ENCODE measurements around the gene PFDN2. TPM values are rescaled to one million over a fixed set of nuclear protein-coding genes. Genes with fewer than 3 reads are reported as not detected.

The PFDN2 gene
- total RNA-seq, 1 experiment from 2014 or later = 98.6 TPM

DNA sequence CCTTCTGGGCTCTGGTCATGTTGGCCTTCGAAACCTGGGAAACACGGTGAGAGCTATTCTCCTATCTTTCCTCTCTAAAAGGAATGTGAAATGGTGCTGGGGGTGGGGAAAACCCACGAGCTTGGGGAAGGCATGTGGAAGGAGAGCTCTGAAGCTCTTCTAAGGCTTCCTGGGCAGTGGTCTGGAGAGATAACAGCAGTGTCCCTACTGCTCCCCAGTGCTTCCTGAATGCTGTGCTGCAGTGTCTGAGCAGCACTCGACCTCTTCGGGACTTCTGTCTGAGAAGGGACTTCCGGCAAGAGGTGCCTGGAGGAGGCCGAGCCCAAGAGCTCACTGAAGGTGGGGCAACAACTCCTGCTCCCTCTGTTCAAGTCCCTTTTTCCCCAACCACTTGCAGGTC lies 44.2 kb upstream of the PFDN2 start:
- CTCF ChIA-PET = no interaction called here
- no TSS peak for BruUV-seq (replicated peaks)
- no peak for TF ChIP-seq POLR2AphosphoS5 (IDR thresholded peaks at IDR 0.05; ENCODE audit: low read depth, low read length)
- no peak for TF ChIP-seq CTCF (IDR thresholded peaks at IDR 0.05)
- TF ChIP-seq, protein P1, sequence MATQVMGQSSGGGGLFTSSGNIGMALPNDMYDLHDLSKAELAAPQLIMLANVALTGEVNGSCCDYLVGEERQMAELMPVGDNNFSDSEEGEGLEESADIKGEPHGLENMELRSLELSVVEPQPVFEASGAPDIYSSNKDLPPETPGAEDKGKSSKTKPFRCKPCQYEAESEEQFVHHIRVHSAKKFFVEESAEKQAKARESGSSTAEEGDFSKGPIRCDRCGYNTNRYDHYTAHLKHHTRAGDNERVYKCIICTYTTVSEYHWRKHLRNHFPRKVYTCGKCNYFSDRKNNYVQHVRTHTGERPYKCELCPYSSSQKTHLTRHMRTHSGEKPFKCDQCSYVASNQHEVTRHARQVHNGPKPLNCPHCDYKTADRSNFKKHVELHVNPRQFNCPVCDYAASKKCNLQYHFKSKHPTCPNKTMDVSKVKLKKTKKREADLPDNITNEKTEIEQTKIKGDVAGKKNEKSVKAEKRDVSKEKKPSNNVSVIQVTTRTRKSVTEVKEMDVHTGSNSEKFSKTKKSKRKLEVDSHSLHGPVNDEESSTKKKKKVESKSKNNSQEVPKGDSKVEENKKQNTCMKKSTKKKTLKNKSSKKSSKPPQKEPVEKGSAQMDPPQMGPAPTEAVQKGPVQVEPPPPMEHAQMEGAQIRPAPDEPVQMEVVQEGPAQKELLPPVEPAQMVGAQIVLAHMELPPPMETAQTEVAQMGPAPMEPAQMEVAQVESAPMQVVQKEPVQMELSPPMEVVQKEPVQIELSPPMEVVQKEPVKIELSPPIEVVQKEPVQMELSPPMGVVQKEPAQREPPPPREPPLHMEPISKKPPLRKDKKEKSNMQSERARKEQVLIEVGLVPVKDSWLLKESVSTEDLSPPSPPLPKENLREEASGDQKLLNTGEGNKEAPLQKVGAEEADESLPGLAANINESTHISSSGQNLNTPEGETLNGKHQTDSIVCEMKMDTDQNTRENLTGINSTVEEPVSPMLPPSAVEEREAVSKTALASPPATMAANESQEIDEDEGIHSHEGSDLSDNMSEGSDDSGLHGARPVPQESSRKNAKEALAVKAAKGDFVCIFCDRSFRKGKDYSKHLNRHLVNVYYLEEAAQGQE (IDR thresholded peaks at IDR 0.05; ENCODE audit: insufficient read depth in 1 of 2, low read depth in 2 of 2, low read length in 1 of 2) = no peak
- no peak for TF ChIP-seq TCF7L2 (IDR thresholded peaks at IDR 0.05; ENCODE audit: low read depth, low read length)
- no peak for TF ChIP-seq SIN3A (IDR thresholded peaks at IDR 0.05; ENCODE audit: borderline replicate concordance, insufficient read depth, low read depth, low read length)
- no peaks in the 10 kb centered on the region for H3K27me3 ChIP-seq (ENCODE audit: control insufficient read depth, insufficient read depth, low read length)
- POLR2A ChIA-PET = no interaction called here
- H3K36me3 ChIP-seq (ENCODE audit: control insufficient read depth, insufficient read depth, low read length) = peaks cover 11% of the 10 kb centered on the region
- H3K9me3 ChIP-seq (ENCODE audit: control insufficient read depth, insufficient read depth, low read depth, low read length) = no peaks in the 10 kb centered on the region
- DNase-seq (ENCODE audit: low read depth, low spot score) (no peak), ATAC-seq (no peak)
- peaks cover 27% of the 10 kb centered on the region for H3K4me1 ChIP-seq (ENCODE audit: control insufficient read depth, insufficient read depth, low read length)
- no peak overlapping the region for H3K27ac ChIP-seq (ENCODE audit: low read length)
- intact Hi-C loops (cut with micrococcal nuclease; ENCODE audit: unreplicated experiment) (no loop called here), in situ Hi-C loops (cut with HindIII; ENCODE audit: low pct_unique_long_range_greater_than_20kb, low sequenced_read_pairs) (no loop called here)
- no peak overlapping the region for H3K4me3 ChIP-seq (ENCODE audit: low read depth in 2 of 2, low read length in 2 of 2)

- Histone ChIP-seq H3K27me3 (ENCODE audit: control insufficient read depth, insufficient read depth, low read length) (no peaks in the 10 kb centered on the region), H3K27ac (ENCODE audit: low read length) (no peak overlapping the region), H3K36me3 (ENCODE audit: control insufficient read depth, insufficient read depth, low read length) (peaks cover 11% of the 10 kb centered on the region), H3K9me3 (ENCODE audit: control insufficient read depth, insufficient read depth, low read depth, low read length) (no peaks in the 10 kb centered on the region), H3K4me3 (ENCODE audit: low read depth in 2 of 2, low read length in 2 of 2) (no peak overlapping the region), H3K4me1 (ENCODE audit: control insufficient read depth, insufficient read depth, low read length) (peaks cover 26% of the 10 kb centered on the region)
- in situ Hi-C loops (cut with HindIII; ENCODE audit: low pct_unique_long_range_greater_than_20kb, low sequenced_read_pairs) (no loop called here), intact Hi-C loops (cut with micrococcal nuclease; ENCODE audit: unreplicated experiment) (no loop called here)
- no TSS peak for BruUV-seq (replicated peaks)
- ChIA-PET POLR2A (no interaction called here), CTCF (no interaction called here)
- DNase-seq (ENCODE audit: low read depth, low spot score) (no peak), ATAC-seq (no peak)
- no peak for TF ChIP-seq POLR2AphosphoS5 (IDR thresholded peaks at IDR 0.05; ENCODE audit: low read depth, low read length)
- no peak for TF ChIP-seq SIN3A (IDR thresholded peaks at IDR 0.05; ENCODE audit: borderline replicate concordance, insufficient read depth, low read depth, low read length)
- TF ChIP-seq, protein P1 (IDR thresholded peaks at IDR 0.05; ENCODE audit: insufficient read depth in 1 of 2, low read depth in 2 of 2, low read length in 1 of 2) = no peak
- no peak for TF ChIP-seq TCF7L2 (IDR thresholded peaks at IDR 0.05; ENCODE audit: low read depth, low read length)
- TF ChIP-seq CTCF (IDR thresholded peaks at IDR 0.05) = no peak
Measured at GRCh38 chr1:161161652-161162051, 43.8 kb upstream of the PFDN2 start.
